GM12878 (cell line): ENCODE measurements around the gene PLPPR1. TPM values are rescaled to one million over a fixed set of nuclear protein-coding genes. Genes with fewer than 3 reads are reported as not detected.

Experiments used
- ATAC-seq: fragments of 200-7000 bp; cut with Tn5 transposase; 3 replicates; pipeline ENCODE4 v1.9.1; 2020; ENCODE audit warnings: mild to moderate bottlenecking, moderate library complexity
- BruUV-seq: library from RNA; stranded (reverse); fragments of 400-500 nt; replicated peaks from 2 replicates; lab custom pipeline; 2021; lab: Mats Ljungman, UMichigan
- CTCF ChIA-PET: fragments of 300-600 bp; sonication (Branson Sonifier 250); formaldehyde crosslinking; extraction: SDS; loops from one replicate; lab custom pipeline; 2021; ENCODE audit warnings: inconsistent platforms; lab: Yijun Ruan, JAX
- POLR2A ChIA-PET: fragments of 350-600 bp; formaldehyde crosslinking; extraction: SDS; loops from one replicate; lab custom pipeline; 2021; ENCODE audit warnings: inconsistent platforms; lab: Charles Lee
- RAD21 ChIA-PET: fragments of 300-600 bp; sonication (Branson Sonifier 250); formaldehyde crosslinking; loops from one replicate; lab custom pipeline; 2023; ENCODE audit warnings: antibody characterized with exemption; ENCODE audit not compliant: unreplicated experiment; lab: Charles Lee
- SMC1A ChIA-PET: fragments of 300-600 bp; sonication (Branson Sonifier 250); formaldehyde crosslinking; loops from one replicate; lab custom pipeline; 2023; ENCODE audit not compliant: unreplicated experiment, uncharacterized antibody; lab: Charles Lee
- DNase-seq: peaks from one replicate; pipeline ENCODE4 v3.0.0-alpha.2; 2011; ENCODE audit warnings: low read depth, low spot score
- FAIRE-seq: peaks from 3 replicates; lab custom pipeline; 2011; peaks lifted over from hg19 to GRCh38; lab: Jason Lieb, UNC
- H2AFZ ChIP-seq: 2 replicates; pipeline ENCODE4 v1.6.0; 2011; ENCODE audit warnings: low read depth, low read length, control low read depth; ENCODE audit not compliant: control insufficient read depth
- H3K27ac ChIP-seq: 2 replicates; pipeline ENCODE4 v1.5.1; 2011; ENCODE audit warnings: control low read depth; ENCODE audit not compliant: control insufficient read depth, insufficient read depth
- H3K27me3 ChIP-seq, 2 experiments: replicated peaks in 1 of 2; 2 replicates each; pipeline versions ENCODE4 v1.6.0 to v1.6.1; 2011; ENCODE audit warnings: low read length in 1 of 2; ENCODE audit not compliant: control insufficient read depth in 2 of 2, insufficient read depth in 2 of 2
- H3K36me3 ChIP-seq, 2 experiments: 2 replicates each; pipeline ENCODE4 v1.5.1; 2011; ENCODE audit warnings: low read length in 1 of 2; ENCODE audit not compliant: control insufficient read depth in 2 of 2, insufficient read depth in 2 of 2
- H3K4me1 ChIP-seq: 2 replicates; pipeline ENCODE4 v1.6.1; 2011; ENCODE audit warnings: mild to moderate bottlenecking, low read length, moderate library complexity, mixed read lengths; ENCODE audit not compliant: control insufficient read depth, insufficient read depth
- H3K4me2 ChIP-seq: 2 replicates; pipeline ENCODE4 v1.6.0; 2011; ENCODE audit warnings: control low read depth; ENCODE audit not compliant: control insufficient read depth, insufficient read depth
- H3K4me3 ChIP-seq: fragments of 200-600 bp; sonication (generic); 2 replicates; pipeline ENCODE4 v1.5.1; 2016
- H3K79me2 ChIP-seq: 2 replicates; pipeline ENCODE4 v1.6.0; 2011; ENCODE audit warnings: low read length; ENCODE audit not compliant: control insufficient read depth, insufficient read depth
- H3K9ac ChIP-seq: 2 replicates; pipeline ENCODE4 v1.8.0; 2011; ENCODE audit warnings: low read length, control low read depth, mixed read lengths; ENCODE audit not compliant: control insufficient read depth, insufficient read depth
- H3K9me3 ChIP-seq: replicated peaks from 3 replicates; pipeline ENCODE4 v1.5.1; 2011; ENCODE audit warnings: mild to moderate bottlenecking, low read length; ENCODE audit not compliant: control insufficient read depth, insufficient read depth
- H4K20me1 ChIP-seq: 2 replicates; pipeline ENCODE4 v1.6.0; 2011; ENCODE audit not compliant: control insufficient read depth, insufficient read depth
- BMI1 ChIP-seq: fragments of 450-650 bp; IDR thresholded peaks from 2 replicates; pipeline ENCODE4 v1.6.1; 2016; ENCODE audit warnings: mild to moderate bottlenecking, moderate library complexity, borderline replicate concordance
- CHD2 ChIP-seq: IDR thresholded peaks from 2 replicates; pipeline ENCODE4 v1.6.1; 2011; ENCODE audit warnings: low read depth, low read length, improper control_type of control experiment, borderline replicate concordance
- CHD4 ChIP-seq: fragments of 200-600 bp; sonication (generic); IDR thresholded peaks from 2 replicates; pipeline ENCODE4 v1.6.1; 2016; ENCODE audit warnings: mild to moderate bottlenecking
- CREM ChIP-seq: IDR thresholded peaks from 2 replicates; pipeline ENCODE4 v1.6.1; 2014; ENCODE audit warnings: antibody characterized with exemption, low read depth
- DPF2 ChIP-seq: fragments of 450-650 bp; IDR thresholded peaks from 2 replicates; pipeline ENCODE4 v1.6.1; 2017; ENCODE audit warnings: mild to moderate bottlenecking
- ETV6 ChIP-seq, 2 experiments: fragments of 450-650 bp in 1 of 2; IDR thresholded peaks in 1 of 2; conservative IDR thresholded peaks in 1 of 2; 2 replicates each; pipeline ENCODE4 v1.6.1; 2014; ENCODE audit warnings: antibody characterized with exemption in 1 of 2, borderline replicate concordance in 1 of 2, low read depth in 1 of 2, mild to moderate bottlenecking in 1 of 2, moderate library complexity in 1 of 2
- GATAD2B ChIP-seq: fragments of 450-650 bp; conservative IDR thresholded peaks from 2 replicates; pipeline ENCODE4 v1.6.1; 2017; ENCODE audit warnings: low read depth, mild to moderate bottlenecking, moderate library complexity
- HDGF ChIP-seq: fragments of 450-650 bp; IDR thresholded peaks from 2 replicates; pipeline ENCODE4 v1.6.1; 2016; ENCODE audit warnings: antibody characterized with exemption
- IKZF2 ChIP-seq, 2 experiments: fragments of 450-650 bp; IDR thresholded peaks; 2 replicates each; pipeline ENCODE4 v1.6.1; 2017; ENCODE audit warnings: mild to moderate bottlenecking in 2 of 2, moderate library complexity in 2 of 2
- NRF1 ChIP-seq: conservative IDR thresholded peaks from 2 replicates; pipeline ENCODE4 v1.6.1; 2011; ENCODE audit warnings: mild to moderate bottlenecking, low read depth, low read length, improper control_type of control experiment
- RAD21 ChIP-seq: IDR thresholded peaks from 2 replicates; pipeline ENCODE4 v1.6.1; 2011; ENCODE audit warnings: mild to moderate bottlenecking, low read depth, low read length, moderate library complexity; ENCODE audit not compliant: insufficient read depth
- SIX5 ChIP-seq: IDR thresholded peaks from 2 replicates; pipeline ENCODE4 v1.6.1; 2011; ENCODE audit warnings: mild to moderate bottlenecking, low read depth, low read length, moderate library complexity; ENCODE audit not compliant: severe bottlenecking
- SMARCA5 ChIP-seq: fragments of 450-650 bp; IDR thresholded peaks from 2 replicates; pipeline ENCODE4 v1.6.1; 2017; ENCODE audit warnings: mild to moderate bottlenecking
- SPI1 ChIP-seq: IDR thresholded peaks from 2 replicates; pipeline ENCODE4 v1.6.1; 2011; ENCODE audit warnings: low read depth, mild to moderate bottlenecking, low read length, moderate library complexity, borderline replicate concordance; ENCODE audit not compliant: insufficient read depth
- STAT3 ChIP-seq: IDR thresholded peaks from 2 replicates; pipeline ENCODE4 v1.6.1; 2011; ENCODE audit warnings: low read depth, low read length, improper control_type of control experiment
- TARDBP ChIP-seq: IDR thresholded peaks from 2 replicates; pipeline ENCODE4 v1.6.1; 2016; ENCODE audit warnings: borderline replicate concordance
- TCF3 ChIP-seq: IDR thresholded peaks from 2 replicates; pipeline ENCODE4 v1.6.1; 2012; ENCODE audit warnings: low read depth, mild to moderate bottlenecking, low read length, borderline replicate concordance; ENCODE audit not compliant: insufficient read depth
- ZSCAN29 ChIP-seq: fragments of 450-650 bp; IDR thresholded peaks from 2 replicates; pipeline ENCODE4 v1.6.1; 2017; ENCODE audit warnings: mild to moderate bottlenecking, moderate library complexity
- WGBS: methylation state at CpG from one replicate; pipeline ENCODE4 v1.1.6; 2016; ENCODE audit warnings: low lambda C conversion rate; ENCODE audit not compliant: insufficient replicate concordance, insufficient coverage; ENCODE audit errors: missing lambda C conversion rate; 5-methylcytosine and 5-hydroxymethylcytosine counted together
- in situ Hi-C: fragments of 300-500 bp; cut with MboI; formaldehyde crosslinking; loops from 9 replicates; pipeline ENCODE4 v1.14.3; 2018; ENCODE audit warnings: mixed read lengths
- intact Hi-C: fragments of 100-400 bp; cut with micrococcal nuclease; formaldehyde crosslinking; loops from one replicate; pipeline ENCODE4 v1.14.2; 2022; ENCODE audit not compliant: unreplicated experiment
- polyA plus RNA-seq, 11 experiments: library from polyadenylated mRNA; depleted of rRNA in 4 of 11; unstranded in 6 of 11; stranded (reverse) in 5 of 11; fragments of >200 nt; fragmentation: Nextera tagmentation in 4 of 11; fragmentation: Illumina TruSeq in 1 of 11; extraction: Ambion mirVana in 4 of 11; extraction: Trizol in 1 of 11; gene quantifications; 1 replicate in 1 of 11; 2 replicates in 10 of 11; pipeline versions ENCODE4 v1.2.1 to v1.2.3, GENCODE V29; 2011 to 2016; ENCODE audit warnings: inconsistent platforms in 2 of 11, missing spikeins in 2 of 11, low read depth in 1 of 11
- total RNA-seq, 4 experiments: library from RNA; depleted of rRNA in 3 of 4; stranded (reverse); fragments of >200 nt in 3 of 4; fragmentation: Illumina TruSeq in 1 of 4; extraction: Trizol in 1 of 4; gene quantifications; 2 replicates each; pipeline versions ENCODE4 v1.2.1 to v1.2.3, GENCODE V29; 2013 to 2021
- TF ChIP-seq, protein P1 (sequence below): IDR thresholded peaks from 2 replicates; pipeline ENCODE4 v1.6.1; 2011; ENCODE audit warnings: low read depth, low read length, improper control_type of control experiment, borderline replicate concordance
- TF ChIP-seq, protein P2 (sequence below): IDR thresholded peaks from 2 replicates; pipeline ENCODE4 v1.6.1; 2012; ENCODE audit warnings: low read depth, low read length, improper control_type of control experiment

The PLPPR1 gene
- total and polyA plus RNA-seq, 10 of the 15 experiments (the other 5 are each of a cell fraction or from before 2014, with no cell fraction given) = 0.69 TPM; not detected in 9

DNA sequence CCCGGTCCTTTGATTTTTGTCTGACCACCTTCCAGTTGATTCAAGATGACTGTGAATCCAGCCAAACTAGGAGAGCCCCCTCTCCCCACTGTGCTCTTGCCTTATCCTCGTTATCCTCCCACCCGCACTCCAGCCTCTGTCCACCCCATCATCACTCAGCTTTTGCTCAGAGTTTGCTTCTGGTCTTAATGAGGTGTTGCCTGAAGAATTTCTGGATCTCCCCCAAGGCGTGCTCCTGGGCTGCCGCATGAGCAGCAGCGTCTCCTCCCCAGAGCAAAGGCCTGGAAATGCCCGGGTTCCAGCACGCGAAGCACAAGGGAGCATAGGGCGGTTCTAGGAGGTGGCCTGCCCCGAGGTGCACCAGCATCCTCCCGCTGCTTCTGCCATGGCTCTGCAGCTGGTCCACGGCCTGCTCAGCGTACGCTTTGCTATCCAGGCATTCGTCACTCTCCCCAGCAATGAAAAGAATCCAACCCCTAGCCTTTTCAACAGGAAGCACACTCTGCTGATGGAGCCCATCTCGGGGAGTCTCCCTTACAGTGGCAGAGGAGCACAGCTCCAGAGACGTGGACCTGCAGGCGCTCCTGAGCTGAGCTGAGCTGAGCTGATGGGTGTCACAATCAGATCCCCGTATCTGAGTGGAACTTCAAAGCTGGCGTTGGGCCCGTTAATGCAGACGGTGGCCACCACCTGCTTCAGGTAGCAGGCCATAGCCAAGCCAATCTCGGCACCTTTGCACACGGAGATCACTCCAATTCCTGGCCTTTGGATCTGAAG is 305.6 kb downstream of the PLPPR1 start:
- Histone ChIP-seq H3K27ac (no peak overlapping the region), H3K9me3 (no peaks in the 10 kb centered on the region), H3K4me3 (no peak overlapping the region), H2AFZ (no peak overlapping the region), H3K4me1 (no peaks in the 10 kb centered on the region), H3K4me2 (no peak overlapping the region), H3K79me2 (no peaks in the 10 kb centered on the region), H4K20me1 (no peaks in the 10 kb centered on the region), H3K9ac (no peak overlapping the region), H3K36me3 (no peaks in the 10 kb centered on the region), H3K27me3 (no peaks in the 10 kb centered on the region)
- ChIA-PET RAD21 (no interaction called here), SMC1A (no interaction called here), CTCF (interaction anchor here (0.5 to 1.7 kb wide), 3 partner anchors 12 to 174 kb away, joined by 3 to 6 read pairs (median 3); no protein-coding TSS in a partner anchor), POLR2A (no interaction called here)
- intact Hi-C loops (no loop called here), in situ Hi-C loops (no loop called here)
- TF ChIP-seq ETV6 (conservative IDR thresholded peaks at IDR 0.05 in 1 of 2, IDR thresholded peaks at IDR 0.05 in 1 of 2; ENCODE audit: borderline replicate concordance in 1 of 2, low read depth in 1 of 2) = no peak
- no peak for TF ChIP-seq HDGF
- TF ChIP-seq, protein P1, sequence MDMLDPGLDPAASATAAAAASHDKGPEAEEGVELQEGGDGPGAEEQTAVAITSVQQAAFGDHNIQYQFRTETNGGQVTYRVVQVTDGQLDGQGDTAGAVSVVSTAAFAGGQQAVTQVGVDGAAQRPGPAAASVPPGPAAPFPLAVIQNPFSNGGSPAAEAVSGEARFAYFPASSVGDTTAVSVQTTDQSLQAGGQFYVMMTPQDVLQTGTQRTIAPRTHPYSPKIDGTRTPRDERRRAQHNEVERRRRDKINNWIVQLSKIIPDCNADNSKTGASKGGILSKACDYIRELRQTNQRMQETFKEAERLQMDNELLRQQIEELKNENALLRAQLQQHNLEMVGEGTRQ = no peak
- no peak for TF ChIP-seq SMARCA5
- no peak for TF ChIP-seq NRF1
- no peak for TF ChIP-seq CREM
- no peak for TF ChIP-seq CHD4
- TF ChIP-seq RAD21 = no peak
- TF ChIP-seq DPF2 = no peak
- TF ChIP-seq GATAD2B = no peak
- TF ChIP-seq IKZF2 (IDR thresholded peaks at IDR 0.05) = no peak
- TF ChIP-seq SPI1 = no peak
- no peak for TF ChIP-seq SIX5
- TF ChIP-seq ZSCAN29 = no peak
- no peak for TF ChIP-seq CHD2
- TF ChIP-seq, protein P2, sequence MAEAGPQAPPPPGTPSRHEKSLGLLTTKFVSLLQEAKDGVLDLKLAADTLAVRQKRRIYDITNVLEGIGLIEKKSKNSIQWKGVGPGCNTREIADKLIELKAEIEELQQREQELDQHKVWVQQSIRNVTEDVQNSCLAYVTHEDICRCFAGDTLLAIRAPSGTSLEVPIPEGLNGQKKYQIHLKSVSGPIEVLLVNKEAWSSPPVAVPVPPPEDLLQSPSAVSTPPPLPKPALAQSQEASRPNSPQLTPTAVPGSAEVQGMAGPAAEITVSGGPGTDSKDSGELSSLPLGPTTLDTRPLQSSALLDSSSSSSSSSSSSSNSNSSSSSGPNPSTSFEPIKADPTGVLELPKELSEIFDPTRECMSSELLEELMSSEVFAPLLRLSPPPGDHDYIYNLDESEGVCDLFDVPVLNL = no peak
- no peak for TF ChIP-seq TCF3
- no peak for TF ChIP-seq STAT3
- no peak for TF ChIP-seq BMI1
- TF ChIP-seq TARDBP = no peak
- DNase-seq (no peak), ATAC-seq (no peak), FAIRE-seq (no peak)
- no TSS peak for BruUV-seq
- WGBS = 49% methylated on average over 25 of the region's 25 CpGs
